CD4-positive, alpha-beta T cell treated with Interleukin-2 at 100 ng/mL for 4 hours (primary cell): ENCODE data around the gene RSL1D1.
A peak's percentile ranks its signal among the peaks of the same experiment; 100 is the strongest.
"Not testable (repeated sequence)": the region's sequence is repeated elsewhere in the genome, so short reads cannot be mapped to it uniquely, and the experiment has no call there.

Experiments
- DNase-seq: peaks from one replicate; pipeline ENCODE4 v3.0.0-alpha.2; 2020; ENCODE audit warnings: low spot score

Gene RSL1D1

DNA sequence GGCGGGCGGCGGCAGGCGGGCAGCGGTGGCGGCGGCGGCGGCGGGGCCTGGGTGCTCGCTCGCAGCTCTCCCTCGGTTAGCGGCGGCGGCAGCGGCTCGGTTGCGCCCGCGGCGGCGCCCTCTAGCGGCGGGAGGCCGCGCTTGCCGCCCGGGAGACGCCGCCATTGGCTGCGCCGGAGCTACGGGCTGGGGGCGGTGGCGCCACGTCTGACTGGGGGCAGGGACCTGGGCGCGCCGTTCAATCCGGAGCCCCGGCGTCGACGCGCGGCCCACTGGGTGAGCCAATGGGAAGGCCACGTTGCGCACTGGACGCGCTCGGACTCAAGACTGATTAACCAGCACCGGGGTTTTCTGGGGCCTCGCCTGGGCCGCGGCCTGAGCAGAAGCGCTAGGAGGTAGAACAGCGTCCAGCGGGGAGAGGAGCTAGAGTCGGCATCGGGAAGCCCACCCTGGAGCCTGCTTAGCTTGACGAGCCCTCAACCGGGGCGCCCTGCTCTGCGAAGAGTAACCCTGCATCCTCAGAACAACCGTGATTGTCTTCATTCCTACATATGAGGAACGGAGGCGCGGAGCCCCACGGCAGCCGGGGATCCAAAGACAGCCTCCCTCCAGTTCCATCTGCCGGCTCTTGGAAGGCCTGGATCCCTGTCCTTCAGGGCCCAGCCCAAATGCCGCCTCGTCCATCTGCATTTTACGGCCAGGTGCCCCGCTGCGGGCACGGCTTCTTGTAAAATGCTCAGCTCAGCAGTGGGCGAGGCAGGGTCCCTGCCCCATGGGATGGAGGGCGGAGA is 54.0 kb downstream of the RSL1D1 start, which contains the start of gene ZC3H7A:
ZC3H7A (minus strand) TSS at position 93 of the 791 bp plus-strand sequence. CDS start 14,904 bp downstream, outside the sequence.
- peak; percentile 93 for DNase-seq

DNA sequence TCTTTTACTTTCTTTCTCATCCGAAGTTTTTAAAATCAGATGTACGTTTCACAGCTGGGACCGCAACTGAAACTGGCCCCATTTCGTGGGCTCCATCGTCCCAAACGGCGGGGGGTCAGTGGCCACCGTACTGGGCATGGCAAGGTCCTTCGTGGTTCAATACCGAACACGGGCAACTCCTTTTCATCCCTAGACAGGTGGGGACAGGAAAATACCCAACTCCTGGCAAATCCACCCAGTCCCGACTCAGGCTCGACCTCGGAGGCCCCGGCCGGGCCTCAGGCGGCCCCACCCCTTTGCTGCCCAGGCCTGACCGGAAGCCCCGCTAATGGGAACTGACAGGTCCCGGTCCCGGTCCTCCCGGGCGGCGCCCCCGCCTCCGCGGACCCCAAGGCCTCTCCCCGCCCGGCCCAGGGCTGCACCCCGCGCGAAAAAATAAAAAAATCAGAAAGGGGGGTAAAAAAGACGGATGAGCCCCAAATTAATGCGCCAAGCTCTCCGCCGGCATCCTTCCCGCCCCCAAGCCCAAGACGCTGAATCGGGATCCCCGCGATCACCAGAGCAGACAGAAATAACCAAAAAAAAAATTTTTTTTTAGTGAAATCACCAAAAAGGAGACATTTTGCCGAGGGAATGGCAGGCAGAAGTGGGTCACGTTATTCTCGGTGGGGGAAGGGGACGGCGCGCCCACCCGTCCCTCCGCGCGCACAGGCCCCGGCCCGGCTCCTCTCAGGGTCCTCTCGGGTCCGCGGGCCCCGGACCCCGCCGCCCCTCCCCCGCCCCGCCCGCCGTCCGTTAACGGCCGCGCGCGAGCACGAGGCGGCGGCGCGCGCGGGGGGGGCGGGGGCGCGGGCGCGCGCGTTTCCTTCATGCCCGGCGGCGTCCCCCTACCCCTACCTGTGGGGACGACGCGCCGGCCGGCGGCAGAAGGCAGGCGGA is 54.8 kb downstream of the RSL1D1 start:
- DNase-seq = peak; percentile 14

GRCh38 chr16:11795887-11796226 is 55.5 kb downstream of the RSL1D1 start:
- no peak for DNase-seq

GRCh38 chr16:11794996-11795886 is 56.1 kb downstream of the RSL1D1 start:
- DNase-seq = no peak

- no peak for DNase-seq
These were observed 56.9 kb downstream of the RSL1D1 start for GRCh38 chr16:11794447-11794846.

GRCh38 chr16:11793840-11794239 is 57.5 kb downstream of the RSL1D1 start:
- DNase-seq = no peak

DNA sequence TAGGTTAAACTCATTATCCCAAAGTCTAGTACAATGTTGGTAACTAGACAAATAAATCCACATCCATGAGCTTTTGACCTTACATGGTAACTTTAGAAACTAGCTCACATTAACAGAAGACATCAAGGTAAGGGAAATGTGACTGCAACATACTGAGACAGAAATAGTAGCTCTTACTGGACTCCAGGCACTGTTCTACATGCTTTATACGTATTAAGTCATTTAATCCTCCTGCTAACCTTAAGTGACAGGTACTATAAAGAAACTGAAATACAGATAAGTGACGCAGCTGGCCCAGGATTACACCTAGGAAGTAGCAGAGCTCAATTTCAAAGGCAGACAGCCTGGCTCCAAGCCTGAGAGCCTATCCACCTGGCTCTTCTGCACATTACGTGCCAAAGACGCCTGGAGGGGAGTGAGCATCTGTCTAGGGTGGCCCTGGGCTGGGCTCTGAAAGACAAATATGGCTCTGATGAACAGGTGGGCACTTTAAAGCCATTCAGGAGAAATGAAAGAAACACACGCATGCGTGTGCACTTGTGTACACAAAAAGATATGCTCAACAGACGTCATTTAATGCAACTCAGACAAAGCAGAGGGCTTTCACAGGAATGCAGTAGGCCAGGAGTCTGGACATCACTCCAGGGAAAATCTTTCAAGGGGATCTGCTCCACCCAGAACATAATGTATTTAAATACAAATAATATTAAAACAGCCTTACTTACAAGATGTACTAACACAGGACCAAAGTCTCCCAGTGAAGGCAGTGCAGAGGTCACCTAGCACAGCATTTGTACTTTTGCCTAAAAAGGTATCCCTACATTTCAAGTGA is 58.7 kb downstream of the RSL1D1 start:
- no peak for DNase-seq

DNA sequence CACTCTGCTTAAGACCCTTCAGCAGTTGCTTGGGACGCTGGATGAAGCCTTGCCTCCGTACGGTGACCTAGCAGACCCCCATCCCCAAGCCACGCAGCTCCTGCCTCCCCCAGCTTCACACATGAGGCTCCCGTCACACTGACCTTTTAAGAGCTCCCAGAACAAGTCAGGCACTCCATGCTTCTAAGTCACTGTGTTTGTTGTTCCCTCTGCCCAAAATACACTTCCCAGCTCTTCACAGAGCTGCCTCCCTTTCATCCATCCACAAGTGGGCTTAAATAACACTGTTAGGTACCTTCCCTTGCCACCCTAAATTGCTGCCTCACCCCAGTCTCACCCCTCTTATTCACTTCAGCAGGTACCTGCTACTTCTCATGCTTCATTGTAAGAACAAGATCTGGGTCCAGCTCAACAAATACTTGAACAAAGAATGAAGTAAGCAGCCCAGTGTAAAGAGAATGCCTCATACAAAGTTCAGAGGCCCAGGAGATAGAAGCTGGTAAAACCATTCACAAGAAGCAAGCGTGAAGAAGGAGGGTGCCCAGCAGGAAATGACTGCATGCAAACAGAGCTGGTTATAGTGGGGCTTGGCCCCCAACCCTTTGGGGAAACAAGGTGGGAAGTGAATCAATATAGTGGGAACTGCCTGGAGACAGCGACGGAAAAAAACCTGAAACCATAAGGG is 60.1 kb downstream of the RSL1D1 start:
- no peak for DNase-seq

DNA sequence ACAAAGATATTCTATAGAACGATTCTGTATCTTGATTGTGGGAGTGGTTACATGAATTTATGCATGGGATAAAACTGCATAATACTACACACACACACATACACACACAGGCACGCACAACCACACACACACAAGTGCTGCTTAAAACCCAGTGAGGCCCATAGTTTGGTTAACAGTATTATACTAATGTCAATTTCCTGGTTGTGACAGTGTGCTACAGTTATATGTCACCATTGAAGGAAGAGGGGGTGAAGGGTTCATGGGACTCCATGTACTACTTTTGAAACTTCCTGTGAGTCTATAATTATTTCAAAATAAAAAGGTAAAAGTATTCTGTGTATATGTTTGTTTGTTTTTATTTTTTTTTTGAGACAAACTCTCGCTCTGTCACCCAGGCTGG is 62.4 kb downstream of the RSL1D1 start:
- no peak for DNase-seq

DNA sequence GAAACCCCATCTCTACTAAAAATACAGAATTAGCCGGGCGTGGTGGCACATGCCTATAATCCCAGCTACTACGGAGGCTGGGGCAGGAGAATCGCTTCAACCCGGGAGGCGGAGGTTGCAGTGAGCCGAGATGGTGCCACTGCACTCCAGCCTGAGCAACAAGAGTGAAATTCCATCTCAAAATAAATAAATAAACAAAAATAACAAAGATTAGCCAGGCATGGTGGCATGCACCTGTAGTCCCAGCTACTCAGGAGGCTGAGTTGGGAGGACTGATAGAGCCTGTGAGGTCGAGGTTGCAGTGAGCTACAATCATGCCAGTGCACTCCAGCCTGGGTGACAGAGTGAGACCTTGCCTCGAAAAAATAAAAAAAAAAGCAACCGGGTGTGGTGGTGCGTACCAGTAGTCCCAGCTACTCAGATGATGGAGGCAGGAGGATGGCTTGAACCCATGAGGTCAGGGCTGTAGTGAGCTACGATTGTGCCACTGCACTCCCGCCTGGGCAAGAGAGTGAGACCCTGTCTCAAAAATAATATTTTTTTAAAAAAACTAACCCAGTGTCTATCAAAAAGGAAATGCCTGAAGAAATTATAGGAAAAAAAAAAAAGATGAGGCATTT is 66.3 kb downstream of the RSL1D1 start:
- DNase-seq = not testable (repeated sequence)

DNA sequence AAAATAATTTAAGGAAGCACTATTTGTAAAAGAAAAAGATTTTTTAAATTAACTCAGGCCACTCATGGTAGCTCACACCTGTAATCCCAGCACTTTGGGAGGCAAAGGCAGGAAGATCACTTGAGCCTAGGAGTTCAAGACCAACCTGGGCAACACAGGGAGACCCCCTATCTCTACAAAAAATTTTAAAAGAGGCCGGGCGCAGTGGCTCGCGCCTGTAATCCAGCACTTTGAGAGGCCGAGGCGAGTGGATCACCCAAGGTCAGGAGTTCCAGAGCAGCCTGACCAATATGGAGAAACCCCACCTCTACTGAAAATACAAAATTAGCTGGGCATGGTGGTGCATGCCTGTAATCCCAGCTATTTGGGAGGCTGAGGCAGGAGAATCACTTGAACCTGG is 67.0 kb downstream of the RSL1D1 start:
- DNase-seq = not testable (repeated sequence)

- DNase-seq = no peak
These were observed 67.3 kb downstream of the RSL1D1 start for GRCh38 chr16:11784038-11784369.
